Mesenchymal stem cell (in vitro differentiated cells and primary cell): ENCODE measurements around the gene PRSS57.

Source experiments
- DNase-seq: peaks from one replicate; pipeline ENCODE4 v3.0.0-alpha.2; 2013
- H2AFZ ChIP-seq: one replicate; pipeline ENCODE4 v1.6.1; 2013; ENCODE audit warnings: low read depth, mild to moderate bottlenecking, control low read depth, inconsistent platforms, low read length, moderate library complexity
- H2AK5ac ChIP-seq: 2 replicates; pipeline ENCODE4 v1.6.1; 2013; ENCODE audit warnings: low read length, moderate library complexity, mild to moderate bottlenecking, inconsistent platforms; ENCODE audit not compliant: severe bottlenecking
- H2BK120ac ChIP-seq: one replicate; pipeline ENCODE4 v1.6.1; 2013; ENCODE audit warnings: low read depth, mild to moderate bottlenecking, inconsistent platforms, low read length, moderate library complexity
- H2BK12ac ChIP-seq, 2 experiments: one replicate each; pipeline ENCODE4 v1.6.1; 2013; ENCODE audit warnings: inconsistent platforms in 2 of 2, low read length in 2 of 2, mild to moderate bottlenecking in 2 of 2, moderate library complexity in 2 of 2, control low read depth in 1 of 2
- H2BK15ac ChIP-seq: one replicate; pipeline ENCODE4 v1.6.1; 2013; ENCODE audit warnings: mild to moderate bottlenecking, low read depth, inconsistent platforms; ENCODE audit not compliant: poor library complexity, severe bottlenecking
- H2BK5ac ChIP-seq: 2 replicates; pipeline ENCODE4 v1.6.1; 2013; ENCODE audit warnings: low read depth, mild to moderate bottlenecking, low read length, control low read depth, inconsistent platforms; ENCODE audit not compliant: poor library complexity, severe bottlenecking
- H3K14ac ChIP-seq, 2 experiments: one replicate each; pipeline ENCODE4 v1.6.1; 2013; ENCODE audit warnings: inconsistent platforms in 2 of 2, low read length in 2 of 2, control low read depth in 1 of 2, mild to moderate bottlenecking in 1 of 2, moderate library complexity in 1 of 2
- H3K18ac ChIP-seq, 2 experiments: one replicate each; pipeline ENCODE4 v1.6.1; 2013; ENCODE audit warnings: inconsistent platforms in 2 of 2, low read length in 2 of 2, control low read depth in 1 of 2, low read depth in 1 of 2, mild to moderate bottlenecking in 1 of 2
- H3K23ac ChIP-seq, 2 experiments: one replicate each; pipeline ENCODE4 v1.6.1; 2013; ENCODE audit warnings: inconsistent platforms in 2 of 2, low read length in 2 of 2, mild to moderate bottlenecking in 2 of 2, moderate library complexity in 2 of 2, control low read depth in 1 of 2
- H3K27ac ChIP-seq: 2 replicates; pipeline ENCODE4 v1.5.1; 2013; ENCODE audit warnings: mild to moderate bottlenecking, moderate library complexity, low read length, control low read depth, inconsistent platforms; ENCODE audit not compliant: poor library complexity, severe bottlenecking
- H3K27me3 ChIP-seq, 2 experiments: 2 replicates each; pipeline versions ENCODE4 v1.6.1 to v1.7.0; 2013; ENCODE audit warnings: low read length in 2 of 2, mild to moderate bottlenecking in 2 of 2, moderate library complexity in 2 of 2, control low read depth in 1 of 2, inconsistent platforms in 1 of 2; ENCODE audit not compliant: control insufficient read depth in 1 of 2, insufficient read depth in 1 of 2
- H3K36me3 ChIP-seq, 2 experiments: 2 replicates each; pipeline versions ENCODE4 v1.6.1 to v1.7.0; 2013; ENCODE audit warnings: low read length in 2 of 2, control low read depth in 1 of 2, inconsistent platforms in 1 of 2, low read depth in 1 of 2, mild to moderate bottlenecking in 1 of 2; ENCODE audit not compliant: insufficient read depth in 2 of 2, control insufficient read depth in 1 of 2
- H3K4ac ChIP-seq, 2 experiments: one replicate each; pipeline ENCODE4 v1.6.1; 2013; ENCODE audit warnings: inconsistent platforms in 2 of 2, low read length in 2 of 2, mild to moderate bottlenecking in 2 of 2, moderate library complexity in 2 of 2, control low read depth in 1 of 2, low read depth in 1 of 2
- H3K4me1 ChIP-seq: 2 replicates; pipeline ENCODE4 v1.6.1; 2013; ENCODE audit warnings: low read depth, low read length, control low read depth; ENCODE audit not compliant: control insufficient read depth, insufficient read depth
- H3K4me2 ChIP-seq: 2 replicates; pipeline ENCODE4 v1.6.1; 2013; ENCODE audit warnings: low read length, mild to moderate bottlenecking, inconsistent platforms; ENCODE audit not compliant: poor library complexity, severe bottlenecking
- H3K4me3 ChIP-seq, 2 experiments: 2 replicates each; pipeline versions ENCODE4 v1.5.1 to v1.7.0; 2013; ENCODE audit warnings: low read length in 2 of 2, mild to moderate bottlenecking in 2 of 2, control low read depth in 1 of 2, low read depth in 1 of 2; ENCODE audit not compliant: insufficient read depth in 1 of 2
- H3K79me1 ChIP-seq: replicated peaks from 2 replicates; pipeline ENCODE4 v1.6.1; 2013; ENCODE audit warnings: mild to moderate bottlenecking, control low read depth, low read length, inconsistent platforms; ENCODE audit not compliant: poor library complexity, severe bottlenecking
- H3K9ac ChIP-seq: 2 replicates; pipeline ENCODE4 v1.7.0; 2013; ENCODE audit warnings: mild to moderate bottlenecking, low read length, moderate library complexity
- H3K9me3 ChIP-seq: 2 replicates; pipeline ENCODE4 v1.7.0; 2013; ENCODE audit warnings: mild to moderate bottlenecking, low read length; ENCODE audit not compliant: control insufficient read depth
- H4K8ac ChIP-seq: one replicate; pipeline ENCODE4 v1.6.1; 2013; ENCODE audit warnings: inconsistent platforms, mild to moderate bottlenecking, low read length, moderate library complexity
- H4K91ac ChIP-seq: one replicate; pipeline ENCODE4 v1.6.1; 2013; ENCODE audit warnings: mild to moderate bottlenecking, low read length, inconsistent platforms
- WGBS: methylation state at CpG from one replicate; pipeline ENCODE4 v1.1.7; 2013; ENCODE audit warnings: mixed read lengths; 5-methylcytosine and 5-hydroxymethylcytosine counted together

Gene PRSS57

DNA sequence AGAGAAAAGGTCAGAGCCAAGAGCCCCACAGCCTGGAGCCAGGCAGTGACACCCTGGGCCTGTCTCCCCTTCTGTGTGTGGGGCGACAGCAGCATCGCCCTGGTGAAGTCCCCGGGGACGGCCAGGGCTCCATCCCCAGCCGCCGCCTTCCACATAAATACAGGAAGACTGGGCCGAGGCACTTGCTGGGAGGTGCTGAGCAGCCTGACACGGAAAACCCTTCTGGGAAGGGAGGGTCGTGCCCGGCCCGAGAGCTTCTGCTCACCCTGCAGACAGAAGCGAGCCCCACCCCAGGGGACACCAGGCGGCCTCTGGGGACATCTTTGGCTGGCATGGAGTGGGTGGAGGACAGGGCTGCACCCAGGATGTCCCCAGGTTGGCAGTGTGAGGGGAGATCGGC lies 50.5 kb downstream of the PRSS57 start:
- H3K27me3 ChIP-seq: no peaks in the 10 kb centered on the region

DNA sequence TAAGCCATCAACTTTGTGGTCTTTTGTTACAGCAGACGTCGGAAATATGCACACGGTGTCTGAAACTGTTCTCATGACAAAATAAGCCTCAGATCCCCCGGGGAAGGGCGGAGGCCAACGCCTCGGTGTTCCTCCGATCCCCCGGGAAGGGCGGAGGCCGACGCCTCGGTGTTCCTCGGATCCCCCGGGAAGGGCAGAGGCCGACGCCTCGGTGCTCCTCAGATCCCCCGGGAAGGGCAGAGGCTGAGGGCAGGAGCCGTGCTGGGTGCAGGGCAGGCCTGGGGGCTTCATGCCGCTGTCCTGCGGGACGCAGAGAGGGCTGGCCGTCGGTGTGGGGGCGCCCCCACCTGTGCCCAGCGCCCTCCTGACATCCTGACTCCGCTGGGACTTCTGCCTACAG lies 50.9 kb downstream of the PRSS57 start:
- Histone ChIP-seq H3K79me1 (peaks cover 15% of the 10 kb centered on the region), H3K23ac (no peak overlapping the region), H2AK5ac (no peak overlapping the region), H3K14ac (no peak overlapping the region), H3K27me3 (no peaks in the 10 kb centered on the region), H3K9ac (no peak overlapping the region), H4K8ac (no peak overlapping the region), H2BK12ac (no peak overlapping the region), H3K4me2 (no peak overlapping the region), H3K4ac (no peak overlapping the region), H2BK5ac (no peak overlapping the region), H2AFZ (no peak overlapping the region), H3K9me3 (no peaks in the 10 kb centered on the region), H4K91ac (no peak overlapping the region), H3K18ac (no peak overlapping the region), H2BK15ac (peak overlapping the region; percentile 77), H3K4me3 (no peak overlapping the region), H3K4me1 (peaks cover 6% of the 10 kb centered on the region), H3K27ac (no peak overlapping the region), H3K36me3 (peaks cover 33 to 69% of the 10 kb centered on the region in 2 experiments), H2BK120ac (no peak overlapping the region)
- 89% methylated on average over 28 of the region's 28 CpGs for WGBS
- no peak for DNase-seq

More for the DNA sequence above, 50.5 kb downstream of the PRSS57 start:
- no peaks in the 10 kb centered on the region for H3K9me3 ChIP-seq
- H3K36me3 ChIP-seq: peaks cover 36 to 73% of the 10 kb centered on the region in 2 experiments
- H3K79me1 ChIP-seq: peaks cover 17% of the 10 kb centered on the region
- no peak overlapping the region for H3K23ac ChIP-seq
- H4K8ac ChIP-seq: no peak overlapping the region
- H3K4ac ChIP-seq: no peak overlapping the region
- no peak overlapping the region for H2AFZ ChIP-seq
- no peak overlapping the region for H2BK12ac ChIP-seq
- WGBS: 90% methylated on average over 14 of the region's 14 CpGs
- H3K4me1 ChIP-seq: peaks cover 4% of the 10 kb centered on the region
- no peak overlapping the region for H3K4me2 ChIP-seq
- H3K27ac ChIP-seq: no peak overlapping the region
- H3K9ac ChIP-seq: no peak overlapping the region
- H2BK120ac ChIP-seq: no peak overlapping the region
- H2BK15ac ChIP-seq: peak overlapping the region; percentile 77
- H2AK5ac ChIP-seq: no peak overlapping the region
- H3K4me3 ChIP-seq: no peak overlapping the region
- no peak overlapping the region for H3K14ac ChIP-seq
- H2BK5ac ChIP-seq: no peak overlapping the region
- no peak overlapping the region for H3K18ac ChIP-seq
- no peak overlapping the region for H4K91ac ChIP-seq
- no peak for DNase-seq

DNA sequence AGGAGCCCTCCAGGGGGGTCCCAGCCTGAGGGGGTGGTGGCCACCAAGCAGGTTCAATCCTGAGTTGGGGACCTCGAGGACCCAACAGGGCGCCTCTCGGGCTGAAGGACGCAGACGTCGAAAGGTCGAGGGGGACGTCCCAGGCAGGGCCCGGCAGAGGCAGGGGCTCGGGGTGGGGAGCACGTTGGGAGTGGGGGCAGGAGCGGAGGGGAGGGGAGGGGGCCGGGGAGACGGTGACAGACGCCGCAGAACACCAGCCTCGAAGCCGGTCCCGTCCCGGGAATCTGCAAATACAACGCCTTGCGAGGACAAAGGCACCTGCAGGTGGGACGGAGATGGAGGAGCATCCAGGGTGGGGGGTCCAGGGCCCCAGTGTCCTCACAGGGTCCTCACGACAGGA lies 51.5 kb downstream of the PRSS57 start:
- H3K27me3 ChIP-seq: peaks cover 0 to 3% of the 10 kb centered on the region in 2 experiments
- no peak overlapping the region for H3K4me2 ChIP-seq
- no peak overlapping the region for H2BK120ac ChIP-seq
- WGBS: 96% methylated on average over 21 of the region's 24 CpGs
- no peaks in the 10 kb centered on the region for H3K9me3 ChIP-seq
- H2BK12ac ChIP-seq: no peak overlapping the region
- no peak overlapping the region for H3K27ac ChIP-seq
- H2BK15ac ChIP-seq: no peak overlapping the region
- H4K91ac ChIP-seq: no peak overlapping the region
- peaks cover 12% of the 10 kb centered on the region for H3K4me1 ChIP-seq
- H2BK5ac ChIP-seq: no peak overlapping the region
- H3K14ac ChIP-seq: no peak overlapping the region
- H3K23ac ChIP-seq: no peak overlapping the region
- H3K18ac ChIP-seq: no peak overlapping the region
- no peak for DNase-seq
- H3K79me1 ChIP-seq: peaks cover 13% of the 10 kb centered on the region
- H3K36me3 ChIP-seq: peaks cover 30 to 63% of the 10 kb centered on the region in 2 experiments
- H2AK5ac ChIP-seq: no peak overlapping the region
- no peak overlapping the region for H3K9ac ChIP-seq
- H3K4me3 ChIP-seq: no peak overlapping the region
- no peak overlapping the region for H2AFZ ChIP-seq
- H3K4ac ChIP-seq: no peak overlapping the region
- no peak overlapping the region for H4K8ac ChIP-seq

DNA sequence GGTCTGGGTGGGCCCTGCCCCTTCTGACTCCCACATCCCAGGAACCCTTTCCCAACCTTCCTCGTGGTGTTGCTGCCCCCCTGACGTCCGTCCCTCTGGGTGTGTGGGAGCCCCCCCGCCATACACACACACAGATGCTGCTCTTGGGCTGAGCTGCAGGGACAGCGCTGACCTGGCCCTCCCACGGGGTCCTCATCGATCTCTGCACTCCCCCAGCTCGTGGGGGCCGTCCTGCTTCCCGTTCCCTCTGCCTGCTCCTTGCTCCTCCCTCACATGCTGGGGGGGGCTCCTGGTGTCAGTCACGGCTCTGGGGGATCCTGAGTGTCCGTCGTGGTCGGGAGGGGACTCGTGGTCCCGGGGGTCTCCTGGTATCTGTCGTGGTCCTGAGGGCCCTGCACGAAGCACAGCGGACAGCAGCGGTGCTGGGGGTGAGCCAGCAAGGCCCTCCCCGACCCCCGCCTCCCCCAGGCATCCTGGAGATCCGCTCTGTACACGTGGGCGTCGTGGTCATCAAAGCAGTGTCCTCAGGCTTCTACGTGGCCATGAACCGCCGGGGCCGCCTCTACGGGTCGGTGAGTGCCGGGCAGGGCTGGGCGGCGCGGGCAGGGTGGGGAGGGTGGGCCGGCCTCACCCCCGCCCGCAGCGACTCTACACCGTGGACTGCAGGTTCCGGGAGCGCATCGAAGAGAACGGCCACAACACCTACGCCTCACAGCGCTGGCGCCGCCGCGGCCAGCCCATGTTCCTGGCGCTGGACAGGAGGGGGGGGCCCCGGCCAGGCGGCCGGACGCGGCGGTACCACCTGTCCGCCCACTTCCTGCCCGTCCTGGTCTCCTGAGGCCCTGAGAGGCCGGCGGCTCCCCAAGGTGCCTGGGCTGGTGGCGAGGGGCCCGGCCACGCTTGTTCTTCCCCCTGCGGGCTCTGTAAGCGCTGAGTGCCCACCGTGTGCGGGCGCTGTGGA lies 52.2 kb downstream of the PRSS57 start:
- no peak overlapping the region for H2BK15ac ChIP-seq
- H4K91ac ChIP-seq: no peak overlapping the region
- no peak overlapping the region for H2AK5ac ChIP-seq
- H3K4me3 ChIP-seq: no peak overlapping the region
- H2AFZ ChIP-seq: no peak overlapping the region
- H3K9ac ChIP-seq: no peak overlapping the region
- H2BK120ac ChIP-seq: no peak overlapping the region
- no peak overlapping the region for H3K18ac ChIP-seq
- no peak overlapping the region for H3K4ac ChIP-seq
- H2BK12ac ChIP-seq: no peak overlapping the region
- H3K9me3 ChIP-seq: no peaks in the 10 kb centered on the region
- H3K27me3 ChIP-seq: peaks cover 0 to 8% of the 10 kb centered on the region in 2 experiments
- WGBS: 89% methylated on average over 65 of the region's 70 CpGs
- DNase-seq: no peak
- H3K4me2 ChIP-seq: no peak overlapping the region
- peaks cover 25 to 56% of the 10 kb centered on the region in 2 experiments for H3K36me3 ChIP-seq
- peaks cover 13% of the 10 kb centered on the region for H3K79me1 ChIP-seq
- peaks cover 12% of the 10 kb centered on the region for H3K4me1 ChIP-seq
- no peak overlapping the region for H2BK5ac ChIP-seq
- no peak overlapping the region for H3K14ac ChIP-seq
- no peak overlapping the region for H3K23ac ChIP-seq
- H4K8ac ChIP-seq: no peak overlapping the region
- no peak overlapping the region for H3K27ac ChIP-seq
